Ishikawa (cell line): ENCODE results near the gene ASPDH.

Experiments used
- CEBPB ChIP-seq: IDR thresholded peaks from 2 replicates; pipeline ENCODE4 v1.6.1; 2012
- CREB1 ChIP-seq: IDR thresholded peaks from 2 replicates; pipeline ENCODE4 v1.6.1; 2012; ENCODE audit warnings: low read depth
- EGR1 ChIP-seq: IDR thresholded peaks from 2 replicates; pipeline ENCODE4 v1.6.1; 2012
- EP300 ChIP-seq: IDR thresholded peaks from 2 replicates; pipeline ENCODE4 v1.6.1; 2012; ENCODE audit warnings: borderline replicate concordance
- FOXM1 ChIP-seq: IDR thresholded peaks from 2 replicates; pipeline ENCODE4 v1.6.1; 2012; ENCODE audit warnings: low read depth, borderline replicate concordance
- NFIC ChIP-seq: IDR thresholded peaks from 2 replicates; pipeline ENCODE4 v1.6.1; 2012
- RAD21 ChIP-seq: IDR thresholded peaks from 2 replicates; pipeline ENCODE4 v1.6.1; 2012; ENCODE audit warnings: low read depth
- YY1 ChIP-seq: IDR thresholded peaks from 2 replicates; pipeline ENCODE4 v1.6.1; 2012; ENCODE audit warnings: low read depth
- ZBTB7A ChIP-seq: IDR thresholded peaks from 2 replicates; pipeline ENCODE4 v1.6.1; 2012; ENCODE audit warnings: low read depth
- TF ChIP-seq, protein P1 (sequence below): IDR thresholded peaks from 2 replicates; pipeline ENCODE4 v1.6.1; 2012
- TF ChIP-seq, protein P2 (sequence below): IDR thresholded peaks from 2 replicates; pipeline ENCODE4 v1.6.1; 2012; ENCODE audit warnings: low read depth, mild to moderate bottlenecking
- TF ChIP-seq, protein P3 (sequence below): IDR thresholded peaks from 2 replicates; pipeline ENCODE4 v1.6.1; 2012

DNA sequence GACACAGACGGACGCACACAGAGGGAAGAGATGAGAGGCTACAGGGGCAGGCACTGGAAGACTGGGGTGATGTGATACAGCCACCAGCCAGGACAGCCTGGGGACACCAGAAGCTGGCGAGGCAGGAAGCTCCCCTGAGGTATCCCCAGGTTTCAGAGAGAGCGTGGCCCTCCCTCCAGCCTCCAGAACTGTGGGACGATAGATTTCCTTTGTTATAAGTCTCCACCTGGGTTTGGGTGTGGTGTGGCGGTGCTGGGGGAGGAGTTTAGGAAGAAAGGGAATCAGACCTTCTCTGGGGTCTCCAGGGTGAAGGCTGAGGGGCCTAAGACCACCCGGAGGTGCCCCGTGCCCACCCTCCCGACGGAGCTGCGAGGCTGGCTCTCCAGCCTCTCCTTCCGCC is 2.7 kb upstream of the ASPDH start:
- TF ChIP-seq RAD21 = no peak
- TF ChIP-seq, protein P1, sequence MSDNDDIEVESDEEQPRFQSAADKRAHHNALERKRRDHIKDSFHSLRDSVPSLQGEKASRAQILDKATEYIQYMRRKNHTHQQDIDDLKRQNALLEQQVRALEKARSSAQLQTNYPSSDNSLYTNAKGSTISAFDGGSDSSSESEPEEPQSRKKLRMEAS = no peak
- TF ChIP-seq, protein P2, sequence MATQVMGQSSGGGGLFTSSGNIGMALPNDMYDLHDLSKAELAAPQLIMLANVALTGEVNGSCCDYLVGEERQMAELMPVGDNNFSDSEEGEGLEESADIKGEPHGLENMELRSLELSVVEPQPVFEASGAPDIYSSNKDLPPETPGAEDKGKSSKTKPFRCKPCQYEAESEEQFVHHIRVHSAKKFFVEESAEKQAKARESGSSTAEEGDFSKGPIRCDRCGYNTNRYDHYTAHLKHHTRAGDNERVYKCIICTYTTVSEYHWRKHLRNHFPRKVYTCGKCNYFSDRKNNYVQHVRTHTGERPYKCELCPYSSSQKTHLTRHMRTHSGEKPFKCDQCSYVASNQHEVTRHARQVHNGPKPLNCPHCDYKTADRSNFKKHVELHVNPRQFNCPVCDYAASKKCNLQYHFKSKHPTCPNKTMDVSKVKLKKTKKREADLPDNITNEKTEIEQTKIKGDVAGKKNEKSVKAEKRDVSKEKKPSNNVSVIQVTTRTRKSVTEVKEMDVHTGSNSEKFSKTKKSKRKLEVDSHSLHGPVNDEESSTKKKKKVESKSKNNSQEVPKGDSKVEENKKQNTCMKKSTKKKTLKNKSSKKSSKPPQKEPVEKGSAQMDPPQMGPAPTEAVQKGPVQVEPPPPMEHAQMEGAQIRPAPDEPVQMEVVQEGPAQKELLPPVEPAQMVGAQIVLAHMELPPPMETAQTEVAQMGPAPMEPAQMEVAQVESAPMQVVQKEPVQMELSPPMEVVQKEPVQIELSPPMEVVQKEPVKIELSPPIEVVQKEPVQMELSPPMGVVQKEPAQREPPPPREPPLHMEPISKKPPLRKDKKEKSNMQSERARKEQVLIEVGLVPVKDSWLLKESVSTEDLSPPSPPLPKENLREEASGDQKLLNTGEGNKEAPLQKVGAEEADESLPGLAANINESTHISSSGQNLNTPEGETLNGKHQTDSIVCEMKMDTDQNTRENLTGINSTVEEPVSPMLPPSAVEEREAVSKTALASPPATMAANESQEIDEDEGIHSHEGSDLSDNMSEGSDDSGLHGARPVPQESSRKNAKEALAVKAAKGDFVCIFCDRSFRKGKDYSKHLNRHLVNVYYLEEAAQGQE = no peak
- no peak for TF ChIP-seq EP300
- TF ChIP-seq, protein P3, sequence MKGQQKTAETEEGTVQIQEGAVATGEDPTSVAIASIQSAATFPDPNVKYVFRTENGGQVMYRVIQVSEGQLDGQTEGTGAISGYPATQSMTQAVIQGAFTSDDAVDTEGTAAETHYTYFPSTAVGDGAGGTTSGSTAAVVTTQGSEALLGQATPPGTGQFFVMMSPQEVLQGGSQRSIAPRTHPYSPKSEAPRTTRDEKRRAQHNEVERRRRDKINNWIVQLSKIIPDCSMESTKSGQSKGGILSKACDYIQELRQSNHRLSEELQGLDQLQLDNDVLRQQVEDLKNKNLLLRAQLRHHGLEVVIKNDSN = no peak
- no peak for TF ChIP-seq CREB1
- TF ChIP-seq NFIC = no peak
- TF ChIP-seq ZBTB7A = no peak
- TF ChIP-seq YY1 = no peak
- no peak for TF ChIP-seq CEBPB
- TF ChIP-seq FOXM1 = no peak
- no peak for TF ChIP-seq EGR1
